HG02840 (cell line): ENCODE measurements around the gene PSIP1.
"Not testable (repeated sequence)": the region's sequence is repeated elsewhere in the genome, so short reads cannot be mapped to it uniquely, and the experiment has no call there.

ENCODE experiments used
- ATAC-seq: cut with Tn5 transposase; IDR thresholded peaks from one replicate; pipeline ENCODE4 v1.9.1; 2021; ENCODE audit warnings: mild to moderate bottlenecking, moderate library complexity, moderate number of reproducible peaks; ENCODE audit not compliant: unreplicated experiment, low FRiP score

The PSIP1 gene

GRCh38 chr9:15510789-15511575 lies at the start of gene PSIP1:
TSS of gene PSIP1 (minus strand) at chr9:15510970. CDS start at chr9:15510188, 782 bp downstream.
- peak; percentile 84 for ATAC-seq

GRCh38 chr9:15553528-15553898 lies 42.7 kb upstream of the PSIP1 start:
- peak; percentile 17 for ATAC-seq

- peak; percentile 73 for ATAC-seq
These were observed 42.1 kb upstream of the PSIP1 start, which contains the start of gene CCDC171 for GRCh38 chr9:15552636-15553527. TSS of gene CCDC171 (plus strand) at chr9:15553043. CDS start at chr9:15564089, 11,046 bp downstream.

- ATAC-seq = no peak
These were observed 38.8 kb upstream of the PSIP1 start for GRCh38 chr9:15549611-15550010.

- no peak for ATAC-seq
These were observed 32.5 kb upstream of the PSIP1 start for GRCh38 chr9:15543047-15543813.

- ATAC-seq = no peak
These were observed 31.9 kb upstream of the PSIP1 start for GRCh38 chr9:15542624-15543023.

GRCh38 chr9:15541872-15542271 lies 31.1 kb upstream of the PSIP1 start:
- no peak for ATAC-seq

GRCh38 chr9:15531380-15531779 lies 20.6 kb upstream of the PSIP1 start:
- ATAC-seq = no peak

GRCh38 chr9:15529566-15530324 lies 19.0 kb upstream of the PSIP1 start:
- peak; percentile 70 for ATAC-seq

GRCh38 chr9:15527035-15527434 lies 16.3 kb upstream of the PSIP1 start:
- not testable (repeated sequence) for ATAC-seq

- no peak for ATAC-seq
These were observed 15.2 kb upstream of the PSIP1 start for GRCh38 chr9:15525958-15526357.

GRCh38 chr9:15524845-15525455 lies 14.2 kb upstream of the PSIP1 start:
- ATAC-seq = no peak

GRCh38 chr9:15522130-15522755 lies 11.5 kb upstream of the PSIP1 start:
- ATAC-seq = no peak

- ATAC-seq = no peak
These were observed 10.5 kb upstream of the PSIP1 start for GRCh38 chr9:15521254-15521653.

- no peak for ATAC-seq
These were observed 9.1 kb upstream of the PSIP1 start for GRCh38 chr9:15519831-15520230.

GRCh38 chr9:15513335-15513734 lies 2.6 kb upstream of the PSIP1 start:
- ATAC-seq = no peak

- ATAC-seq = no peak
These were observed 2.1 kb upstream of the PSIP1 start for GRCh38 chr9:15512889-15513288.

- ATAC-seq = no peak
These were observed 1.4 kb upstream of the PSIP1 start for GRCh38 chr9:15512204-15512603.
